HepG2 (cell line): Measurements from ENCODE around the gene FOXL3.

ENCODE experiments used
- CEBPB ChIP-seq: IDR thresholded peaks from 2 replicates; pipeline ENCODE4 v1.6.1; 2011; ENCODE audit warnings: low read depth, low read length, improper control_type of control experiment, borderline replicate concordance
- EP300 ChIP-seq, 3 experiments: sonication (generic) in 1 of 3; formaldehyde crosslinking in 1 of 3; IDR thresholded peaks; 2 replicates each; pipeline versions ENCODE4 v1.5.1 to v1.6.1; 2011 to 2020; ENCODE audit warnings: low read depth in 2 of 3, low read length in 2 of 3, borderline replicate concordance in 1 of 3, improper control_type of control experiment in 1 of 3, mild to moderate bottlenecking in 1 of 3, missing genetic modification reagents in 1 of 3, moderate library complexity in 1 of 3
- HCFC1 ChIP-seq: fragments of 150-350 bp; IDR thresholded peaks from 2 replicates; pipeline ENCODE4 v1.6.1; 2014; ENCODE audit warnings: low read depth, low read length
- JDP2 ChIP-seq: sonication (generic); formaldehyde crosslinking; IDR thresholded peaks from 2 replicates; pipeline ENCODE4 v1.8.1; 2022; ENCODE audit warnings: missing genetic modification reagents, borderline replicate concordance
- SP140L ChIP-seq: sonication (generic); formaldehyde crosslinking; IDR thresholded peaks from 2 replicates; pipeline ENCODE4 v1.4.0; 2020; ENCODE audit warnings: missing genetic modification reagents, borderline replicate concordance
- ZFP36L2 ChIP-seq: sonication (generic); formaldehyde crosslinking; IDR thresholded peaks from 2 replicates; pipeline ENCODE4 v1.4.0; 2020; ENCODE audit warnings: missing genetic modification reagents
- ZNF138 ChIP-seq: sonication (generic); formaldehyde crosslinking; IDR thresholded peaks from 2 replicates; pipeline ENCODE4 v1.5.0; 2020; ENCODE audit warnings: mild to moderate bottlenecking, low read depth, missing genetic modification reagents
- TF ChIP-seq, protein P1 (sequence below): IDR thresholded peaks from 2 replicates; pipeline ENCODE4 v1.6.1; 2012; ENCODE audit warnings: low read depth, low read length, improper control_type of control experiment
- TF ChIP-seq, protein P2 (sequence below): sonication (generic); formaldehyde crosslinking; conservative IDR thresholded peaks from 2 replicates; pipeline ENCODE4 v1.8.1; 2023; ENCODE audit warnings: missing genetic modification reagents
- TF ChIP-seq, protein P3 (sequence below): sonication (generic); formaldehyde crosslinking; IDR thresholded peaks from 2 replicates; pipeline ENCODE4 v1.4.0; 2020; ENCODE audit warnings: missing genetic modification reagents
- TF ChIP-seq, protein P4 (sequence below): sonication (generic); formaldehyde crosslinking; IDR thresholded peaks from 2 replicates; pipeline ENCODE4 v1.5.0; 2020; ENCODE audit warnings: mild to moderate bottlenecking, missing genetic modification reagents, moderate library complexity

DNA sequence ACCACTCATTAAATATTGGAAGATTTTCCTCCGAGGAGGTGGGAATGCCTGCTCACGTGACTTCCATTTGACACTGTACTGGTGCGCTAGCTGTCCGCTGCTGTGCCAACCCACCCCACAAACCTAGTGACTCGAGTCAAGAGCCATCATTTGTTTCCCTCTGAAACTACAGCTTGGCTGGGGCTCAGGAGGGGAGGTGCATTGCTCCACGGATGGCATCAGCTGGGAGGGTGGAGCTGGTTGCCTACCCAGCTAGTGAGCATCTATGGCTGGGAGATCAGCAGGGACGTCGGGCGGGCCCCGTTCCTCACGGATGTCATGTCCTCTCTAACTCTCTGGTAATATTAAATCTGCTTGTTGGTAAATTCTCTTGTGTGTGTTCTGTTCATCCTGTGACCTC lies 9.5 kb upstream of the FOXL3 start:
- TF ChIP-seq, protein P1, sequence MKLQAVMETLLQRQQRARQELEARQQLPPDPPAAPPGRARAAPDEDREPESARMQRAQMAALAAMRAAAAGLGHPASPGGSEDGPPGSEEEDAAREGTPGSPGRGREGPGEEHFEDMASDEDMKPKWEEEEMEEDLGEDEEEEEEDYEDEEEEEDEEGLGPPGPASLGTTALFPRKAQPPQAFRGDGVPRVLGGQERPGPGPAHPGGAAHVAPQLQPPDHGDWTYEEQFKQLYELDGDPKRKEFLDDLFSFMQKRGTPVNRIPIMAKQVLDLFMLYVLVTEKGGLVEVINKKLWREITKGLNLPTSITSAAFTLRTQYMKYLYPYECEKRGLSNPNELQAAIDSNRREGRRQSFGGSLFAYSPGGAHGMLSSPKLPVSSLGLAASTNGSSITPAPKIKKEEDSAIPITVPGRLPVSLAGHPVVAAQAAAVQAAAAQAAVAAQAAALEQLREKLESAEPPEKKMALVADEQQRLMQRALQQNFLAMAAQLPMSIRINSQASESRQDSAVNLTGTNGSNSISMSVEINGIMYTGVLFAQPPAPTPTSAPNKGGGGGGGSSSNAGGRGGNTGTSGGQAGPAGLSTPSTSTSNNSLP: no peak
- TF ChIP-seq HCFC1 (no peak), EP300 (IDR thresholded peaks at IDR 0.05; ENCODE audit: low read depth in 2 of 2, low read length in 2 of 2) (no peak), EP300 (CRISPR knock-in tag; IDR thresholded peaks at IDR 0.05; ENCODE audit: borderline replicate concordance) (no peak), ZNF138 (CRISPR knock-in tag) (no peak), CEBPB (no peak), SP140L (CRISPR knock-in tag) (no peak), JDP2 (CRISPR knock-in tag) (no peak), ZFP36L2 (CRISPR knock-in tag) (no peak)
- TF ChIP-seq, protein P2, sequence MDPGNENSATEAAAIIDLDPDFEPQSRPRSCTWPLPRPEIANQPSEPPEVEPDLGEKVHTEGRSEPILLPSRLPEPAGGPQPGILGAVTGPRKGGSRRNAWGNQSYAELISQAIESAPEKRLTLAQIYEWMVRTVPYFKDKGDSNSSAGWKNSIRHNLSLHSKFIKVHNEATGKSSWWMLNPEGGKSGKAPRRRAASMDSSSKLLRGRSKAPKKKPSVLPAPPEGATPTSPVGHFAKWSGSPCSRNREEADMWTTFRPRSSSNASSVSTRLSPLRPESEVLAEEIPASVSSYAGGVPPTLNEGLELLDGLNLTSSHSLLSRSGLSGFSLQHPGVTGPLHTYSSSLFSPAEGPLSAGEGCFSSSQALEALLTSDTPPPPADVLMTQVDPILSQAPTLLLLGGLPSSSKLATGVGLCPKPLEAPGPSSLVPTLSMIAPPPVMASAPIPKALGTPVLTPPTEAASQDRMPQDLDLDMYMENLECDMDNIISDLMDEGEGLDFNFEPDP (CRISPR knock-in tag): no peak
- TF ChIP-seq, protein P3, sequence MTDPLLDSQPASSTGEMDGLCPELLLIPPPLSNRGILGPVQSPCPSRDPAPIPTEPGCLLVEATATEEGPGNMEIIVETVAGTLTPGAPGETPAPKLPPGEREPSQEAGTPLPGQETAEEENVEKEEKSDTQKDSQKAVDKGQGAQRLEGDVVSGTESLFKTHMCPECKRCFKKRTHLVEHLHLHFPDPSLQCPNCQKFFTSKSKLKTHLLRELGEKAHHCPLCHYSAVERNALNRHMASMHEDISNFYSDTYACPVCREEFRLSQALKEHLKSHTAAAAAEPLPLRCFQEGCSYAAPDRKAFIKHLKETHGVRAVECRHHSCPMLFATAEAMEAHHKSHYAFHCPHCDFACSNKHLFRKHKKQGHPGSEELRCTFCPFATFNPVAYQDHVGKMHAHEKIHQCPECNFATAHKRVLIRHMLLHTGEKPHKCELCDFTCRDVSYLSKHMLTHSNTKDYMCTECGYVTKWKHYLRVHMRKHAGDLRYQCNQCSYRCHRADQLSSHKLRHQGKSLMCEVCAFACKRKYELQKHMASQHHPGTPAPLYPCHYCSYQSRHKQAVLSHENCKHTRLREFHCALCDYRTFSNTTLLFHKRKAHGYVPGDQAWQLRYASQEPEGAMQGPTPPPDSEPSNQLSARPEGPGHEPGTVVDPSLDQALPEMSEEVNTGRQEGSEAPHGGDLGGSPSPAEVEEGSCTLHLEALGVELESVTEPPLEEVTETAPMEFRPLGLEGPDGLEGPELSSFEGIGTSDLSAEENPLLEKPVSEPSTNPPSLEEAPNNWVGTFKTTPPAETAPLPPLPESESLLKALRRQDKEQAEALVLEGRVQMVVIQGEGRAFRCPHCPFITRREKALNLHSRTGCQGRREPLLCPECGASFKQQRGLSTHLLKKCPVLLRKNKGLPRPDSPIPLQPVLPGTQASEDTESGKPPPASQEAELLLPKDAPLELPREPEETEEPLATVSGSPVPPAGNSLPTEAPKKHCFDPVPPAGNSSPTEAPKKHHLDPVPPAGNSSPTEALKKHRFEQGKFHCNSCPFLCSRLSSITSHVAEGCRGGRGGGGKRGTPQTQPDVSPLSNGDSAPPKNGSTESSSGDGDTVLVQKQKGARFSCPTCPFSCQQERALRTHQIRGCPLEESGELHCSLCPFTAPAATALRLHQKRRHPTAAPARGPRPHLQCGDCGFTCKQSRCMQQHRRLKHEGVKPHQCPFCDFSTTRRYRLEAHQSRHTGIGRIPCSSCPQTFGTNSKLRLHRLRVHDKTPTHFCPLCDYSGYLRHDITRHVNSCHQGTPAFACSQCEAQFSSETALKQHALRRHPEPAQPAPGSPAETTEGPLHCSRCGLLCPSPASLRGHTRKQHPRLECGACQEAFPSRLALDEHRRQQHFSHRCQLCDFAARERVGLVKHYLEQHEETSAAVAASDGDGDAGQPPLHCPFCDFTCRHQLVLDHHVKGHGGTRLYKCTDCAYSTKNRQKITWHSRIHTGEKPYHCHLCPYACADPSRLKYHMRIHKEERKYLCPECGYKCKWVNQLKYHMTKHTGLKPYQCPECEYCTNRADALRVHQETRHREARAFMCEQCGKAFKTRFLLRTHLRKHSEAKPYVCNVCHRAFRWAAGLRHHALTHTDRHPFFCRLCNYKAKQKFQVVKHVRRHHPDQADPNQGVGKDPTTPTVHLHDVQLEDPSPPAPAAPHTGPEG (CRISPR knock-in tag): no peak
- TF ChIP-seq, protein P4, sequence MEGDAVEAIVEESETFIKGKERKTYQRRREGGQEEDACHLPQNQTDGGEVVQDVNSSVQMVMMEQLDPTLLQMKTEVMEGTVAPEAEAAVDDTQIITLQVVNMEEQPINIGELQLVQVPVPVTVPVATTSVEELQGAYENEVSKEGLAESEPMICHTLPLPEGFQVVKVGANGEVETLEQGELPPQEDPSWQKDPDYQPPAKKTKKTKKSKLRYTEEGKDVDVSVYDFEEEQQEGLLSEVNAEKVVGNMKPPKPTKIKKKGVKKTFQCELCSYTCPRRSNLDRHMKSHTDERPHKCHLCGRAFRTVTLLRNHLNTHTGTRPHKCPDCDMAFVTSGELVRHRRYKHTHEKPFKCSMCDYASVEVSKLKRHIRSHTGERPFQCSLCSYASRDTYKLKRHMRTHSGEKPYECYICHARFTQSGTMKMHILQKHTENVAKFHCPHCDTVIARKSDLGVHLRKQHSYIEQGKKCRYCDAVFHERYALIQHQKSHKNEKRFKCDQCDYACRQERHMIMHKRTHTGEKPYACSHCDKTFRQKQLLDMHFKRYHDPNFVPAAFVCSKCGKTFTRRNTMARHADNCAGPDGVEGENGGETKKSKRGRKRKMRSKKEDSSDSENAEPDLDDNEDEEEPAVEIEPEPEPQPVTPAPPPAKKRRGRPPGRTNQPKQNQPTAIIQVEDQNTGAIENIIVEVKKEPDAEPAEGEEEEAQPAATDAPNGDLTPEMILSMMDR (CRISPR knock-in tag): no peak
